ENCODE measurements around the gene MBNL1. TPM values are rescaled to one million over a fixed set of nuclear protein-coding genes. Genes with fewer than 3 reads are reported as not detected.
"Not testable (repeated sequence)": the region's sequence is repeated elsewhere in the genome, so short reads cannot be mapped to it uniquely, and the experiment has no call there.

MBNL1 gene
- total RNA-seq, 1 experiment from 2014 or later = 200 TPM

DNA sequence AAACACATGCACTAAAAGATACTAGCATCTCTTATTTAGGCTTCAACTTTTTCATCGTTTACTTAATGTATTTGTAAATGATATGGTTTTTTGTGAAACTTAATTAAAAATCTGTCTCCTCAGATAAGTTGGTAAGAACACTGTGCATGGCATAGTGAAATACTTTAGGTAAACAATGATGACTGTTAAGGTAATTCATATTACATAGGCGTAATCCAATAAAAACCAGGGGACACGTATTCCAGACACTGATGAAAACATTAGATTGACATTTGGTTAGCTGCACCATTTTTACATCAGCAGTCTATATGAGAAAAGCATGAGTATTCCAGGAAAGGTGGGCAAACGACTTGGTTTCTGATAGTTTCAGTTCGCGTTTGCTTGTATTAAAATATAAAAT, 170.0 kb downstream of the MBNL1 start:
- intact Hi-C loops (cut with micrococcal nuclease) = no loop called here
- Histone ChIP-seq H3K4me2 (ENCODE audit: low read length) (no peak overlapping the region), H3K4me1 (ENCODE audit: control insufficient read depth in 1 of 2, insufficient read depth in 2 of 2, low read length in 2 of 2) (peaks cover 5 to 10% of the 10 kb centered on the region in 2 experiments; a peak in 3 of 4 replicates), H3K36me3 (ENCODE audit: control insufficient read depth in 1 of 2, insufficient read depth in 2 of 2, low read length in 2 of 2) (peaks cover 0 to 15% of the 10 kb centered on the region in 2 experiments; a peak in 1 of 4 replicates), H3K4me3 (replicated peaks in 1 of 2; ENCODE audit: low read depth in 1 of 2, low read length in 2 of 2) (no peak overlapping the region), H3K9me2 (ENCODE audit: insufficient read depth) (no peaks in the 10 kb centered on the region), H3K9me3 (ENCODE audit: control insufficient read depth in 1 of 2, insufficient read depth in 1 of 2, low read depth in 1 of 2, low read length in 2 of 2) (no peaks in the 10 kb centered on the region), H2AFZ (ENCODE audit: low read depth, low read length, poor library complexity, severe bottlenecking) (no peak overlapping the region), H4K20me1 (ENCODE audit: insufficient read depth) (peaks cover 12% of the 10 kb centered on the region; the same call in 1 of the 2 replicates), H3K27ac (ENCODE audit: low read depth, low read length) (no peak overlapping the region), H3K27me3 (ENCODE audit: insufficient read depth, low read length) (no peaks in the 10 kb centered on the region), H3K79me2 (ENCODE audit: insufficient read depth, low read length) (peaks cover 98% of the 10 kb centered on the region), H3K9ac (ENCODE audit: low read length) (no peak overlapping the region)
- BruUV-seq (replicated peaks) = no TSS peak
- POLR2A ChIA-PET = no interaction called here
- DNase-seq (ENCODE audit: low read depth, low spot score) (no peak), ATAC-seq (no peak)
- TF ChIP-seq ZFX (IDR thresholded peaks at IDR 0.05) (no peak), YY1 (IDR thresholded peaks at IDR 0.05; ENCODE audit: extremely low read depth, insufficient replicate concordance, low read depth, low read length) (no peak), ZBTB33 (IDR thresholded peaks at IDR 0.05; ENCODE audit: extremely low read depth, insufficient replicate concordance, low read length) (no peak), POLR2A (IDR thresholded peaks at IDR 0.05; ENCODE audit: borderline replicate concordance, extremely low read depth, insufficient read depth, insufficient read length) (no peak), ATF3 (IDR thresholded peaks at IDR 0.05) (no peak), SP1 (IDR thresholded peaks at IDR 0.05; ENCODE audit: low read depth) (no peak)
- CTCF ChIA-PET = no interaction called here
- RAD21 ChIA-PET (ENCODE audit: low non-redundant PET in 1 of 2, low total read pairs in 2 of 2, uncharacterized antibody in 2 of 2, unreplicated experiment in 2 of 2) = no interaction called here

- BruUV-seq (replicated peaks); H3K27me3 ChIP-seq (ENCODE audit: insufficient read depth, low read length); ATAC-seq; H3K27ac ChIP-seq (ENCODE audit: low read depth, low read length); H3K9ac ChIP-seq (ENCODE audit: low read length); H3K4me2 ChIP-seq (ENCODE audit: low read length); CTCF ChIA-PET; H3K9me2 ChIP-seq (ENCODE audit: insufficient read depth); DNase-seq (ENCODE audit: low read depth, low spot score); H3K4me3 ChIP-seq (replicated peaks in 1 of 2; ENCODE audit: low read depth in 1 of 2, low read length in 2 of 2); H2AFZ ChIP-seq (ENCODE audit: low read depth, low read length, poor library complexity, severe bottlenecking); RAD21 ChIA-PET (ENCODE audit: low non-redundant PET in 1 of 2, low total read pairs in 2 of 2, uncharacterized antibody in 2 of 2, unreplicated experiment in 2 of 2); H3K9me3 ChIP-seq (ENCODE audit: control insufficient read depth in 1 of 2, insufficient read depth in 1 of 2, low read depth in 1 of 2, low read length in 2 of 2): not testable (repeated sequence)
- Histone ChIP-seq H3K79me2 (ENCODE audit: insufficient read depth, low read length) (peaks cover 99% of the 10 kb centered on the region), H3K36me3 (ENCODE audit: control insufficient read depth in 1 of 2, insufficient read depth in 2 of 2, low read length in 2 of 2) (peaks cover 0 to 13% of the 10 kb centered on the region in 2 experiments; a peak in 2 of 4 replicates), H3K4me1 (ENCODE audit: control insufficient read depth in 1 of 2, insufficient read depth in 2 of 2, low read length in 2 of 2) (peaks cover 8 to 12% of the 10 kb centered on the region in 2 experiments; a peak in 3 of 4 replicates), H4K20me1 (ENCODE audit: insufficient read depth) (peaks cover 18% of the 10 kb centered on the region; the same call in 1 of the 2 replicates)
- intact Hi-C loops (cut with micrococcal nuclease) = loop anchor here (5.0 kb wide), 1 partner anchor 168 kb away; no protein-coding TSS in a partner anchor
- POLR2A ChIA-PET = interaction anchor here (0.6 to 0.9 kb wide), 2 partner anchors 9 to 107 kb away, joined by 3 read pairs; no protein-coding TSS in a partner anchor
These were observed 171.5 kb downstream of the MBNL1 start for GRCh38 chr3:152440243-152440642.
